WTC11 (cell line): Measurements from ENCODE around the gene GDPD3. TPM values are rescaled to one million over a fixed set of nuclear protein-coding genes. Genes with fewer than 3 reads are reported as not detected.
"Not testable (repeated sequence)": the region's sequence is repeated elsewhere in the genome, so short reads cannot be mapped to it uniquely, and the experiment has no call there.

Source experiments
- ATAC-seq: fragments of 200-7000 bp; cut with Tn5 transposase; 2 replicates; pipeline ENCODE4 v1.10.0; 2021; ENCODE audit warnings: mild to moderate bottlenecking, moderate library complexity
- CTCF ChIA-PET: fragments of 300-600 bp; sonication (Branson Sonifier 250); formaldehyde crosslinking; loops from one replicate; lab custom pipeline; 2021; ENCODE audit warnings: antibody characterized with exemption; lab: Charles Lee
- POLR2A ChIA-PET: fragments of 350-600 bp; sonication (Branson Sonifier 250); formaldehyde crosslinking; loops from one replicate; lab custom pipeline; 2021; ENCODE audit warnings: antibody characterized with exemption; lab: Charles Lee
- DNase-seq: peaks from one replicate; pipeline ENCODE4 v3.0.0; 2021; ENCODE audit warnings: low spot score
- H3K27ac Mint-ChIP-seq: 2 replicates; pipeline ENCODE4 v1.8.0; 2021; ENCODE audit warnings: mixed read lengths
- H3K27me3 Mint-ChIP-seq: 2 replicates; pipeline ENCODE4 v1.8.0; 2021; ENCODE audit warnings: low read depth, mild to moderate bottlenecking, moderate library complexity, mixed read lengths
- H3K36me3 Mint-ChIP-seq: 2 replicates; pipeline ENCODE4 v1.8.0; 2021; ENCODE audit warnings: mixed read lengths
- H3K4me1 Mint-ChIP-seq: 2 replicates; pipeline ENCODE4 v1.8.0; 2022; ENCODE audit warnings: mixed read lengths
- H3K4me3 Mint-ChIP-seq: 2 replicates; pipeline ENCODE4 v1.8.0; 2021; ENCODE audit warnings: mild to moderate bottlenecking, moderate library complexity, mixed read lengths
- H3K9me3 Mint-ChIP-seq: 2 replicates; pipeline ENCODE4 v1.8.0; 2021; ENCODE audit warnings: mixed read lengths
- CREM ChIP-seq: sonication (generic); formaldehyde crosslinking; IDR thresholded peaks from 2 replicates; pipeline ENCODE4 v1.8.1; 2022; ENCODE audit warnings: mild to moderate bottlenecking, missing genetic modification reagents, moderate library complexity
- EMX1 ChIP-seq: fragments of 250-450 bp; sonication (Bioruptor Pico); IDR thresholded peaks from 2 replicates; pipeline ENCODE4 v1.8.0; 2021; ENCODE audit warnings: mild to moderate bottlenecking
- ETV6 ChIP-seq: sonication (generic); formaldehyde crosslinking; IDR thresholded peaks from 2 replicates; pipeline ENCODE4 v1.8.1; 2022; ENCODE audit warnings: mild to moderate bottlenecking, missing genetic modification reagents
- FOXK1 ChIP-seq: sonication (generic); formaldehyde crosslinking; IDR thresholded peaks from 2 replicates; pipeline ENCODE4 v1.8.0; 2022; ENCODE audit warnings: mild to moderate bottlenecking, moderate library complexity, missing genetic modification reagents
- GTF2I ChIP-seq: fragments of 250-450 bp; sonication (Bioruptor Pico); conservative IDR thresholded peaks from 2 replicates; pipeline ENCODE4 v1.4.0; 2021; ENCODE audit warnings: mild to moderate bottlenecking
- JUN ChIP-seq: sonication (generic); formaldehyde crosslinking; IDR thresholded peaks from 2 replicates; pipeline ENCODE4 v1.8.0; 2023; ENCODE audit warnings: mild to moderate bottlenecking, missing genetic modification reagents
- MXD4 ChIP-seq: fragments of 250-450 bp; sonication (Bioruptor Pico); IDR thresholded peaks from 2 replicates; pipeline ENCODE4 v1.8.0; 2021; ENCODE audit warnings: mild to moderate bottlenecking, moderate library complexity, borderline replicate concordance
- MYBL2 ChIP-seq: sonication (generic); formaldehyde crosslinking; IDR thresholded peaks from 2 replicates; pipeline ENCODE4 v1.8.1; 2023; ENCODE audit warnings: mild to moderate bottlenecking, moderate library complexity, missing genetic modification reagents
- PRRX2 ChIP-seq: fragments of 250-450 bp; sonication (Bioruptor Pico); IDR thresholded peaks from 2 replicates; pipeline ENCODE4 v1.8.0; 2021; ENCODE audit warnings: mild to moderate bottlenecking
- SP1 ChIP-seq: sonication (generic); formaldehyde crosslinking; conservative IDR thresholded peaks from 2 replicates; pipeline ENCODE4 v1.8.1; 2022; ENCODE audit warnings: missing genetic modification reagents
- USF2 ChIP-seq: sonication (generic); formaldehyde crosslinking; IDR thresholded peaks from 2 replicates; pipeline ENCODE4 v1.8.1; 2023; ENCODE audit warnings: mild to moderate bottlenecking, missing genetic modification reagents, moderate library complexity
- ZBTB21 ChIP-seq: sonication (generic); formaldehyde crosslinking; IDR thresholded peaks from 2 replicates; pipeline ENCODE4 v1.8.1; 2023; ENCODE audit warnings: mild to moderate bottlenecking, missing genetic modification reagents, borderline replicate concordance
- ZNF121 ChIP-seq: sonication (generic); formaldehyde crosslinking; IDR thresholded peaks from 2 replicates; pipeline ENCODE4 v1.8.0; 2023; ENCODE audit warnings: missing genetic modification reagents
- ZNF281 ChIP-seq: sonication (generic); formaldehyde crosslinking; IDR thresholded peaks from 2 replicates; pipeline ENCODE4 v1.8.0; 2023; ENCODE audit warnings: mild to moderate bottlenecking, missing genetic modification reagents
- ZNF423 ChIP-seq: fragments of 250-450 bp; sonication (Bioruptor Pico); IDR thresholded peaks from 2 replicates; pipeline ENCODE4 v2.1.2; 2022; ENCODE audit warnings: mild to moderate bottlenecking, moderate library complexity
- total RNA-seq: library from RNA; stranded (reverse); gene quantifications from 3 replicates; pipeline ENCODE4 v1.2.3, GENCODE V29; 2021
- TF ChIP-seq, protein P1 (sequence below): sonication (generic); formaldehyde crosslinking; IDR thresholded peaks from 2 replicates; pipeline ENCODE4 v1.8.1; 2022; ENCODE audit warnings: mild to moderate bottlenecking, missing genetic modification reagents, moderate library complexity, borderline replicate concordance
- TF ChIP-seq, protein P2 (sequence below): fragments of 250-450 bp; sonication (Bioruptor Pico); IDR thresholded peaks from 2 replicates; pipeline ENCODE4 v2.1.2; 2022; ENCODE audit warnings: mild to moderate bottlenecking, moderate library complexity
- TF ChIP-seq, protein P3 (sequence below): sonication (generic); formaldehyde crosslinking; IDR thresholded peaks from 2 replicates; pipeline ENCODE4 v1.8.1; 2022; ENCODE audit warnings: low read depth, missing genetic modification reagents, borderline replicate concordance
- TF ChIP-seq, protein P4 (sequence below): sonication (generic); formaldehyde crosslinking; IDR thresholded peaks from 2 replicates; pipeline ENCODE4 v1.8.0; 2022; ENCODE audit warnings: mild to moderate bottlenecking, missing genetic modification reagents
- TF ChIP-seq, protein P5 (sequence below): sonication (generic); formaldehyde crosslinking; IDR thresholded peaks from 2 replicates; pipeline ENCODE4 v1.8.1; 2023; ENCODE audit warnings: mild to moderate bottlenecking, missing genetic modification reagents, moderate library complexity

GDPD3 gene
- total RNA-seq, 1 experiment from 2014 or later = 2.5 TPM

DNA sequence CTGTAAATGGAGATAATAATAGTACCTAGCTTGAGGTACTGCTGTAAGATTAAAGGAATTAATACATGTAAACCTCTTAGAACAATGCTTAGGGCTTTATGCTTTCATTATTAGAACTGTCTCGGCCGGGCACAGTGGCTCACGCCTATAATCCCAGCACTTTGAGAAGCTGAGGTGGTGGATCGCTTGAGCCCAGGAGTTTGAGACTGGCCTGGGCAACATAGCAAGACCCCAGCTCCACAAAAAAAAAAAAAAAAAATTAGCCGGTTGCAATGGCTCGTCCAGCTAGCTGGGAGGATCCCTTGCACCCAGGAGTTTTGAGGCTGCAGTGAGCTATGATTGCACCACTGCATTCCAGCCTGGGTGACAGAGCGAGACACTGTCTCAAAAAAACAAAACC, 1.5 kb upstream of the GDPD3 start:
- H3K4me3 Mint-ChIP-seq, H3K4me1 Mint-ChIP-seq, H3K36me3 Mint-ChIP-seq, H3K27ac Mint-ChIP-seq, H3K27me3 Mint-ChIP-seq, DNase-seq, ATAC-seq, H3K9me3 Mint-ChIP-seq: not testable (repeated sequence)
- 0 out of 2 replicates have a peak, but pooled peaks have one; percentile 37 for TF ChIP-seq ZNF121
- ChIA-PET CTCF (interaction anchor here (1.2 to 6.9 kb wide), 2 partner anchors 24 to 501 kb away, joined by 4 to 129 read pairs; partner anchors contain the start of gene TBX6), POLR2A (interaction anchor here (0.6 kb wide), 1 partner anchor 1161 kb away, joined by 4 read pairs; no protein-coding TSS in a partner anchor)

- ATAC-seq (no peak), DNase-seq (no peak)
- H3K4me1 Mint-ChIP-seq = peaks cover 3% of the 10 kb centered on the region
- H3K27me3 Mint-ChIP-seq = no peaks in the 10 kb centered on the region
- TF ChIP-seq ZBTB21 (no peak), PRRX2 (no peak), FOXK1 (CRISPR knock-in tag) (no peak), EMX1 (CRISPR knock-in tag) (no peak), CREM (CRISPR knock-in tag) (no peak), USF2 (CRISPR knock-in tag) (no peak), MYBL2 (CRISPR knock-in tag) (no peak), GTF2I (CRISPR knock-in tag) (no peak), ZNF423 (no peak), SP1 (CRISPR knock-in tag) (no peak), MXD4 (no peak), JUN (no peak), ETV6 (CRISPR knock-in tag) (no peak), ZNF281 (CRISPR knock-in tag) (no peak)
- TF ChIP-seq, protein P1, sequence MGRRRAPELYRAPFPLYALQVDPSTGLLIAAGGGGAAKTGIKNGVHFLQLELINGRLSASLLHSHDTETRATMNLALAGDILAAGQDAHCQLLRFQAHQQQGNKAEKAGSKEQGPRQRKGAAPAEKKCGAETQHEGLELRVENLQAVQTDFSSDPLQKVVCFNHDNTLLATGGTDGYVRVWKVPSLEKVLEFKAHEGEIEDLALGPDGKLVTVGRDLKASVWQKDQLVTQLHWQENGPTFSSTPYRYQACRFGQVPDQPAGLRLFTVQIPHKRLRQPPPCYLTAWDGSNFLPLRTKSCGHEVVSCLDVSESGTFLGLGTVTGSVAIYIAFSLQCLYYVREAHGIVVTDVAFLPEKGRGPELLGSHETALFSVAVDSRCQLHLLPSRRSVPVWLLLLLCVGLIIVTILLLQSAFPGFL (CRISPR knock-in tag) = no peak
- TF ChIP-seq, protein P2, sequence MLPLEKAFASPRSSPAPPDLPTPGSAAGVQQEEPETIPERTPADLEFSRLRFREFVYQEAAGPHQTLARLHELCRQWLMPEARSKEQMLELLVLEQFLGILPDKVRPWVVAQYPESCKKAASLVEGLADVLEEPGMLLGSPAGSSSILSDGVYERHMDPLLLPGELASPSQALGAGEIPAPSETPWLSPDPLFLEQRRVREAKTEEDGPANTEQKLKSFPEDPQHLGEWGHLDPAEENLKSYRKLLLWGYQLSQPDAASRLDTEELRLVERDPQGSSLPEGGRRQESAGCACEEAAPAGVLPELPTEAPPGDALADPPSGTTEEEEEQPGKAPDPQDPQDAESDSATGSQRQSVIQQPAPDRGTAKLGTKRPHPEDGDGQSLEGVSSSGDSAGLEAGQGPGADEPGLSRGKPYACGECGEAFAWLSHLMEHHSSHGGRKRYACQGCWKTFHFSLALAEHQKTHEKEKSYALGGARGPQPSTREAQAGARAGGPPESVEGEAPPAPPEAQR (CRISPR knock-in tag) = no peak
- TF ChIP-seq, protein P3, sequence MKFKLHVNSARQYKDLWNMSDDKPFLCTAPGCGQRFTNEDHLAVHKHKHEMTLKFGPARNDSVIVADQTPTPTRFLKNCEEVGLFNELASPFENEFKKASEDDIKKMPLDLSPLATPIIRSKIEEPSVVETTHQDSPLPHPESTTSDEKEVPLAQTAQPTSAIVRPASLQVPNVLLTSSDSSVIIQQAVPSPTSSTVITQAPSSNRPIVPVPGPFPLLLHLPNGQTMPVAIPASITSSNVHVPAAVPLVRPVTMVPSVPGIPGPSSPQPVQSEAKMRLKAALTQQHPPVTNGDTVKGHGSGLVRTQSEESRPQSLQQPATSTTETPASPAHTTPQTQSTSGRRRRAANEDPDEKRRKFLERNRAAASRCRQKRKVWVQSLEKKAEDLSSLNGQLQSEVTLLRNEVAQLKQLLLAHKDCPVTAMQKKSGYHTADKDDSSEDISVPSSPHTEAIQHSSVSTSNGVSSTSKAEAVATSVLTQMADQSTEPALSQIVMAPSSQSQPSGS (CRISPR knock-in tag) = no peak
- TF ChIP-seq, protein P4, sequence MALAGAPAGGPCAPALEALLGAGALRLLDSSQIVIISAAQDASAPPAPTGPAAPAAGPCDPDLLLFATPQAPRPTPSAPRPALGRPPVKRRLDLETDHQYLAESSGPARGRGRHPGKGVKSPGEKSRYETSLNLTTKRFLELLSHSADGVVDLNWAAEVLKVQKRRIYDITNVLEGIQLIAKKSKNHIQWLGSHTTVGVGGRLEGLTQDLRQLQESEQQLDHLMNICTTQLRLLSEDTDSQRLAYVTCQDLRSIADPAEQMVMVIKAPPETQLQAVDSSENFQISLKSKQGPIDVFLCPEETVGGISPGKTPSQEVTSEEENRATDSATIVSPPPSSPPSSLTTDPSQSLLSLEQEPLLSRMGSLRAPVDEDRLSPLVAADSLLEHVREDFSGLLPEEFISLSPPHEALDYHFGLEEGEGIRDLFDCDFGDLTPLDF (CRISPR knock-in tag) = no peak
- TF ChIP-seq, protein P5, sequence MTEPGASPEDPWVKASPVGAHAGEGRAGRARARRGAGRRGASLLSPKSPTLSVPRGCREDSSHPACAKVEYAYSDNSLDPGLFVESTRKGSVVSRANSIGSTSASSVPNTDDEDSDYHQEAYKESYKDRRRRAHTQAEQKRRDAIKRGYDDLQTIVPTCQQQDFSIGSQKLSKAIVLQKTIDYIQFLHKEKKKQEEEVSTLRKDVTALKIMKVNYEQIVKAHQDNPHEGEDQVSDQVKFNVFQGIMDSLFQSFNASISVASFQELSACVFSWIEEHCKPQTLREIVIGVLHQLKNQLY (CRISPR knock-in tag) = no peak
- H3K36me3 Mint-ChIP-seq = peaks cover 2% of the 10 kb centered on the region; the same call in 1 of the 2 replicates
- ChIA-PET CTCF (interaction anchor here (1.2 to 6.9 kb wide), 3 partner anchors 12 to 501 kb away, joined by 4 to 129 read pairs (median 33); partner anchors contain the start of gene TBX6), POLR2A (interaction anchor here (0.6 to 0.9 kb wide), 2 partner anchors 22 to 1161 kb away, joined by 3 to 4 read pairs; partner anchors contain the start of gene TBX6)
- H3K9me3 Mint-ChIP-seq = no peaks in the 10 kb centered on the region
- H3K27ac Mint-ChIP-seq = no peak overlapping the region
- H3K4me3 Mint-ChIP-seq = no peak overlapping the region
Observed at GRCh38 chr16:30114411-30114810, 1.1 kb upstream of the GDPD3 start.
